OCI-LY1 (cell line): ENCODE data around the gene LMX1A.

ENCODE experiments used
- H2AFZ ChIP-seq: fragments of 200-600 bp; sonication (generic), shearing (Covaris generic); 2 replicates; pipeline ENCODE4 v1.6.0; 2014; ENCODE audit warnings: antibody characterized with exemption, mild to moderate bottlenecking, low read length
- H3F3A ChIP-seq: fragments of 200-600 bp; sonication (generic), shearing (Covaris generic); 2 replicates; pipeline ENCODE4 v1.6.0; 2014; ENCODE audit warnings: mild to moderate bottlenecking, antibody characterized with exemption, low read length, moderate library complexity; ENCODE audit not compliant: insufficient read depth
- H3K27ac ChIP-seq: fragments of 200-600 bp; sonication (generic); 2 replicates; pipeline ENCODE4 v1.5.1; 2014; ENCODE audit warnings: low read length, mixed run types, mild to moderate bottlenecking, low read depth; ENCODE audit not compliant: poor library complexity, severe bottlenecking
- H3K27me3 ChIP-seq: fragments of 200-600 bp; sonication (generic); 2 replicates; pipeline ENCODE4 v1.6.0; 2014; ENCODE audit warnings: antibody characterized with exemption, mild to moderate bottlenecking, low read length, moderate library complexity; ENCODE audit not compliant: insufficient read depth
- H3K36me3 ChIP-seq: fragments of 200-600 bp; sonication (generic); 2 replicates; pipeline ENCODE4 v1.6.1; 2014; ENCODE audit warnings: mild to moderate bottlenecking, antibody characterized with exemption, low read length, moderate library complexity, mixed read lengths; ENCODE audit not compliant: insufficient read depth
- H3K4me1 ChIP-seq: fragments of 200-600 bp; sonication (generic); 2 replicates; pipeline ENCODE4 v1.5.1; 2014; ENCODE audit warnings: mild to moderate bottlenecking, low read length, moderate library complexity; ENCODE audit not compliant: insufficient read depth, severe bottlenecking
- H3K4me2 ChIP-seq: fragments of 200-600 bp; sonication (generic), shearing (Covaris generic); 2 replicates; pipeline ENCODE4 v1.6.1; 2014; ENCODE audit warnings: low read length
- H3K4me3 ChIP-seq: fragments of 200-600 bp; sonication (generic); 2 replicates; pipeline ENCODE4 v1.5.1; 2014; ENCODE audit warnings: low read length, low read depth, mild to moderate bottlenecking, mixed read lengths; ENCODE audit not compliant: poor library complexity, severe bottlenecking
- H3K79me2 ChIP-seq: fragments of 200-600 bp; shearing (Covaris generic); 2 replicates; pipeline ENCODE4 v1.6.1; 2016; ENCODE audit warnings: mixed run types, low read length, mixed read lengths; ENCODE audit not compliant: insufficient read depth
- H3K9ac ChIP-seq: fragments of 200-600 bp; sonication (generic), shearing (Covaris generic); 2 replicates; pipeline ENCODE4 v1.6.1; 2014; ENCODE audit warnings: mild to moderate bottlenecking, low read length, mixed read lengths
- H3K9me2 ChIP-seq: fragments of 200-600 bp; sonication (generic), shearing (Covaris generic); 2 replicates; pipeline ENCODE4 v1.6.1; 2014; ENCODE audit warnings: low read depth, mild to moderate bottlenecking, low read length, mixed read lengths
- H3K9me3 ChIP-seq: fragments of 200-600 bp; shearing (Covaris generic); 2 replicates; pipeline ENCODE4 v1.6.1; 2014; ENCODE audit warnings: low read length, mixed read lengths
- H4K20me1 ChIP-seq: fragments of 200-600 bp; sonication (generic), shearing (Covaris generic); 2 replicates; pipeline ENCODE4 v1.6.0; 2016; ENCODE audit warnings: mild to moderate bottlenecking, low read length; ENCODE audit not compliant: insufficient read depth
- EZH2 ChIP-seq: fragments of 200-600 bp; sonication (generic), shearing (Covaris generic); IDR thresholded peaks from 2 replicates; pipeline ENCODE4 v1.8.0; 2017; ENCODE audit warnings: borderline replicate concordance, mixed run types, mild to moderate bottlenecking, antibody characterized with exemption, low read length, moderate library complexity, mixed read lengths
- TF ChIP-seq, protein P1 (sequence below): fragments of 200-600 bp; sonication (generic), shearing (Covaris generic); IDR thresholded peaks from 2 replicates; pipeline ENCODE4 v1.5.1; 2017; ENCODE audit warnings: mild to moderate bottlenecking, antibody characterized with exemption, low read length, moderate library complexity, mixed read lengths

The LMX1A gene

GRCh38 chr1:165303386-165303785, 53.1 kb downstream of the LMX1A start:
- no peaks in the 10 kb centered on the region for H3K9me2 ChIP-seq
- H3K27me3 ChIP-seq, result 0 out of 2 replicates have a peak, but pooled peaks cover 3% of the 10 kb centered on the region
- H3K9me3 ChIP-seq, result no peaks in the 10 kb centered on the region
- no peak overlapping the region for H3K9ac ChIP-seq
- no peaks in the 10 kb centered on the region for H3K79me2 ChIP-seq
- H3K4me1 ChIP-seq, result no peaks in the 10 kb centered on the region
- H3K4me3 ChIP-seq, result no peak overlapping the region
- no peaks in the 10 kb centered on the region for H3K36me3 ChIP-seq
- no peaks in the 10 kb centered on the region for H3F3A ChIP-seq
- no peak overlapping the region for H3K27ac ChIP-seq
- no peak overlapping the region for H2AFZ ChIP-seq
- H3K4me2 ChIP-seq, result no peak overlapping the region
- TF ChIP-seq, protein P1, sequence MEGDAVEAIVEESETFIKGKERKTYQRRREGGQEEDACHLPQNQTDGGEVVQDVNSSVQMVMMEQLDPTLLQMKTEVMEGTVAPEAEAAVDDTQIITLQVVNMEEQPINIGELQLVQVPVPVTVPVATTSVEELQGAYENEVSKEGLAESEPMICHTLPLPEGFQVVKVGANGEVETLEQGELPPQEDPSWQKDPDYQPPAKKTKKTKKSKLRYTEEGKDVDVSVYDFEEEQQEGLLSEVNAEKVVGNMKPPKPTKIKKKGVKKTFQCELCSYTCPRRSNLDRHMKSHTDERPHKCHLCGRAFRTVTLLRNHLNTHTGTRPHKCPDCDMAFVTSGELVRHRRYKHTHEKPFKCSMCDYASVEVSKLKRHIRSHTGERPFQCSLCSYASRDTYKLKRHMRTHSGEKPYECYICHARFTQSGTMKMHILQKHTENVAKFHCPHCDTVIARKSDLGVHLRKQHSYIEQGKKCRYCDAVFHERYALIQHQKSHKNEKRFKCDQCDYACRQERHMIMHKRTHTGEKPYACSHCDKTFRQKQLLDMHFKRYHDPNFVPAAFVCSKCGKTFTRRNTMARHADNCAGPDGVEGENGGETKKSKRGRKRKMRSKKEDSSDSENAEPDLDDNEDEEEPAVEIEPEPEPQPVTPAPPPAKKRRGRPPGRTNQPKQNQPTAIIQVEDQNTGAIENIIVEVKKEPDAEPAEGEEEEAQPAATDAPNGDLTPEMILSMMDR, result no peak
- H4K20me1 ChIP-seq, result no peaks in the 10 kb centered on the region

DNA sequence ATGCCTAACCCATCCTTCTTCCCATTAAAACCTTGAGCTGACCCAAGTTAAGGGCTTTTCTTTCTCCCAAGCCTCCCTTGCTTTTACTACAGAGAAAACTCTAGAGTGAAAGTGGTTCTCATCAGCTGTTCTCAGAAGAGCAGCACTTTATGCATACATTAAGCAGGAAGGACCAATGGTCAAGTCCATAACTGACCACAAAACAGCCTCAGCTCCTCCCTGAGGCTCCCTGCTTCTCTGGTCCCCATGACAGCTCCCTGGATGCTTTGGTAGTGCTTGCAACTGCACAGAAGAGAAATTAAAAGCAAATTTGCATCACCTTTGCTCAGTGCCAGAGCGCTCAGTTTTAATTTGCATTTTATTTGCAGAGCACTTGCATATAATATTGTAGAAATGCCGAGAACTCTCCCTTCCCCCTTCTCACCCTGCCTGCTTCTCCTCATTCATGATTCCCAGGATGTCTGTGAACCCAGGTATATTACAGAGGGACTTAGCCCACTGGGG, 56.1 kb downstream of the LMX1A start:
- TF ChIP-seq, protein P1, result no peak
- TF ChIP-seq EZH2, result no peak
- Histone ChIP-seq H3K9me2 (no peaks in the 10 kb centered on the region), H3K4me1 (no peaks in the 10 kb centered on the region), H3K9ac (no peak overlapping the region), H2AFZ (no peak overlapping the region), H3K27me3 (0 out of 2 replicates have a peak, but pooled peaks cover 3% of the 10 kb centered on the region), H3K79me2 (no peaks in the 10 kb centered on the region), H3K4me3 (no peak overlapping the region), H3F3A (no peaks in the 10 kb centered on the region), H3K36me3 (no peaks in the 10 kb centered on the region), H4K20me1 (no peaks in the 10 kb centered on the region), H3K9me3 (no peaks in the 10 kb centered on the region), H3K27ac (no peak overlapping the region), H3K4me2 (no peak overlapping the region)

- no peak overlapping the region for H3K4me3 ChIP-seq
- no peak for TF ChIP-seq EZH2
- TF ChIP-seq, protein P1, result no peak
- no peak overlapping the region for H3K27ac ChIP-seq
- H3K9me2 ChIP-seq, result no peaks in the 10 kb centered on the region
- H3K4me1 ChIP-seq, result no peaks in the 10 kb centered on the region
- no peaks in the 10 kb centered on the region for H3K36me3 ChIP-seq
- 0 out of 2 replicates have a peak, but pooled peaks cover 3% of the 10 kb centered on the region for H3K27me3 ChIP-seq
- H3K9ac ChIP-seq, result no peak overlapping the region
- no peak overlapping the region for H3K4me2 ChIP-seq
- no peak overlapping the region for H2AFZ ChIP-seq
- H4K20me1 ChIP-seq, result no peaks in the 10 kb centered on the region
- no peaks in the 10 kb centered on the region for H3K79me2 ChIP-seq
- no peaks in the 10 kb centered on the region for H3K9me3 ChIP-seq
- H3F3A ChIP-seq, result no peaks in the 10 kb centered on the region
Observed at GRCh38 chr1:165298203-165298820, 58.2 kb downstream of the LMX1A start.
